ENCODE results near the gene PLK2.

DNA sequence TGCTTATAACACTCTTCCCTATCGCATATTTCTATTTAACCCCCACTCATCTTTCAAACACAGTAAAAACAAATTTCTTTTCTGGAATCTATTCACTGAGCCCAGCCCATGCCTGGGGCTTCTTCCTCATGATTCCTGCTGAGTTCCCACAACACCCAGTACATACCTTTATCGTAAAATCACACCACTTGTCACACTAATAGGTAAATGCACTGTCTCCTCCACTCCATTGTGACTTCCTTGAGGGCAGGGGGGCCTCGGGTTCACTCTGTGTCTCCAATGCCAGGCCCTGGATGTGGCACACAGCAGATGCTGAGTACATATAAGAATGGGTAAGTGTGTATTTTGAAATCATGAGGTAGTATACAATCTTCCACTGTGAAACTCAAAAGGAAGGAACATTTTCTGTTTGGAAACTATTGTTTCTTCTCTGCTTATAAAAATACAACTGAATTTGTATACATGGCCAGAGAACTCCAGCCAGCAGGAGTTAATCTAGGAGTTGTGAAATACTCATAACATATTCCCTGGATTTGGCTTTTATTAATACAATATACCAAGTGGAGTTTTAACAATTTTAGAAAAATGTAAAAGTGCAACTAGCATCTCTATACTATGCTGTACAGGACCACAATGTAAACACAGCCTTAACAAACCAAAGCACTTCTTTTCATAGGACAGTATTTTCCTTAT lies 7.2 kb downstream of the PLK2 start:
- no peak for TF ChIP-seq ZNF565 (CRISPR knock-in tag; conservative IDR thresholded peaks at IDR 0.05; ENCODE audit: low read depth)
- TF ChIP-seq PPARA (CRISPR knock-in tag; IDR thresholded peaks at IDR 0.05; ENCODE audit: borderline replicate concordance), result no peak
- no peak for TF ChIP-seq ISL1 (CRISPR knock-in tag; IDR thresholded peaks at IDR 0.05)
- no peak for TF ChIP-seq ARNTL (CRISPR knock-in tag; IDR thresholded peaks at IDR 0.05; ENCODE audit: borderline replicate concordance, low read depth)
- no peak for TF ChIP-seq SNAI2 (CRISPR knock-in tag; IDR thresholded peaks at IDR 0.05)
- TF ChIP-seq, protein P1, sequence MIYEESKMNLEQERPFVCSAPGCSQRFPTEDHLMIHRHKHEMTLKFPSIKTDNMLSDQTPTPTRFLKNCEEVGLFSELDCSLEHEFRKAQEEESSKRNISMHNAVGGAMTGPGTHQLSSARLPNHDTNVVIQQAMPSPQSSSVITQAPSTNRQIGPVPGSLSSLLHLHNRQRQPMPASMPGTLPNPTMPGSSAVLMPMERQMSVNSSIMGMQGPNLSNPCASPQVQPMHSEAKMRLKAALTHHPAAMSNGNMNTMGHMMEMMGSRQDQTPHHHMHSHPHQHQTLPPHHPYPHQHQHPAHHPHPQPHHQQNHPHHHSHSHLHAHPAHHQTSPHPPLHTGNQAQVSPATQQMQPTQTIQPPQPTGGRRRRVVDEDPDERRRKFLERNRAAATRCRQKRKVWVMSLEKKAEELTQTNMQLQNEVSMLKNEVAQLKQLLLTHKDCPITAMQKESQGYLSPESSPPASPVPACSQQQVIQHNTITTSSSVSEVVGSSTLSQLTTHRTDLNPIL (CRISPR knock-in tag; IDR thresholded peaks at IDR 0.05; ENCODE audit: low read depth), result no peak; the same call in 1 of the 2 replicates
- TF ChIP-seq PATZ1 (CRISPR knock-in tag; IDR thresholded peaks at IDR 0.05; ENCODE audit: borderline replicate concordance), result no peak; the same call in 1 of the 2 replicates
- TF ChIP-seq ZFP30 (CRISPR knock-in tag; IDR thresholded peaks at IDR 0.05), result no peak
- TF ChIP-seq TOX (CRISPR knock-in tag; IDR thresholded peaks at IDR 0.05; ENCODE audit: borderline replicate concordance), result peak; percentile 13; the same call in 1 of the 2 replicates
